Inflammatory macrophage treated with lipopolysaccharide for 1 hour (primary cell): Measurements from ENCODE around the gene BICD2.

Experiments
- DNase-seq, 2 donors: peaks; one replicate each; pipeline ENCODE4 v3.0.0-alpha.2; 2020 to 2022

Gene BICD2

GRCh38 chr9:92712767-92713166 is 51.9 kb downstream of the BICD2 start:
- no peak for DNase-seq

- DNase-seq, result no peak
These were observed 52.8 kb downstream of the BICD2 start for GRCh38 chr9:92711844-92712243.

- no peak for DNase-seq
These were observed 53.5 kb downstream of the BICD2 start for GRCh38 chr9:92711146-92711545.

- DNase-seq, result no peak
These were observed 54.3 kb downstream of the BICD2 start for GRCh38 chr9:92710368-92710767.

- DNase-seq, result no peak
These were observed 54.7 kb downstream of the BICD2 start for GRCh38 chr9:92709954-92710353.

GRCh38 chr9:92709240-92709639 is 55.4 kb downstream of the BICD2 start:
- no peak for DNase-seq

GRCh38 chr9:92707530-92707929 is 57.1 kb downstream of the BICD2 start:
- no peak for DNase-seq

GRCh38 chr9:92706218-92706940 is 58.3 kb downstream of the BICD2 start:
- peak; percentile 14 to 50 for DNase-seq

GRCh38 chr9:92704528-92704927 is 60.1 kb downstream of the BICD2 start:
- no peak for DNase-seq

GRCh38 chr9:92696619-92697018 is 68.0 kb downstream of the BICD2 start:
- no peak for DNase-seq

- no peak for DNase-seq
These were observed 77.7 kb downstream of the BICD2 start for GRCh38 chr9:92686954-92687353.

- no peak for DNase-seq
These were observed 79.6 kb downstream of the BICD2 start for GRCh38 chr9:92685022-92685421.

- no peak for DNase-seq
These were observed 82.4 kb downstream of the BICD2 start for GRCh38 chr9:92682269-92682668.

GRCh38 chr9:92680166-92681119 is 84.2 kb downstream of the BICD2 start:
- DNase-seq, result peak in 1 of 2 donors; percentile 38

- DNase-seq, result no peak
These were observed 85.0 kb downstream of the BICD2 start for GRCh38 chr9:92679413-92680165.

GRCh38 chr9:92671323-92671722 is 93.3 kb downstream of the BICD2 start:
- no peak for DNase-seq

GRCh38 chr9:92669890-92670708 is 94.5 kb downstream of the BICD2 start, which contains the start of gene IPPK:
IPPK (minus strand) TSS chr9:92670131; CDS start chr9:92669988, 143 bp downstream.
- peak; percentile 98 to 99 for DNase-seq

GRCh38 chr9:92669527-92669889 is 95.1 kb downstream of the BICD2 start:
- peak; percentile 36 to 51 for DNase-seq

- no peak for DNase-seq
These were observed 95.7 kb downstream of the BICD2 start for GRCh38 chr9:92668746-92669526.

GRCh38 chr9:92666912-92667532 is 97.6 kb downstream of the BICD2 start:
- DNase-seq, result no peak

GRCh38 chr9:92666236-92666635 is 98.4 kb downstream of the BICD2 start:
- DNase-seq, result no peak
